Measurements from ENCODE around the gene STAT6.
A peak's percentile ranks its signal among the peaks of the same experiment; 100 is the strongest.

The STAT6 gene

GRCh38 chr12:57090490-57090889, 20.7 kb downstream of the STAT6 start:
- Histone ChIP-seq H3K9ac (ENCODE audit: low read depth, low read length, poor library complexity, severe bottlenecking) (no peak overlapping the region), H3K79me2 (ENCODE audit: insufficient read depth, low read length) (peaks cover 24% of the 10 kb centered on the region), H3K36me3 (ENCODE audit: insufficient read depth, low read length) (no peaks in the 10 kb centered on the region; the same call in 1 of the 2 replicates), H4K20me1 (ENCODE audit: insufficient read depth, low read length, poor library complexity, severe bottlenecking) (peaks cover 10% of the 10 kb centered on the region), H2AFZ (ENCODE audit: low read length) (no peak overlapping the region), H3K9me3 (ENCODE audit: insufficient read depth, low read depth, low read length) (no peaks in the 10 kb centered on the region), H3K4me1 (ENCODE audit: insufficient read depth, low read length, poor library complexity, severe bottlenecking) (peaks cover 20% of the 10 kb centered on the region), H3K4me2 (ENCODE audit: low read depth, low read length, poor library complexity, severe bottlenecking) (peak overlapping the region; percentile 88), H3K4me3 (ENCODE audit: low read length, poor library complexity, severe bottlenecking) (peak overlapping the region; percentile 88), H3K9me2 (replicated peaks; ENCODE audit: low read depth, low read length) (no peaks in the 10 kb centered on the region), H3F3A (ENCODE audit: low read depth) (peaks cover 3% of the 10 kb centered on the region; the same call in 1 of the 2 replicates), H3K27me3 (ENCODE audit: insufficient read depth, low read length, poor library complexity, severe bottlenecking) (no peaks in the 10 kb centered on the region)
- TF ChIP-seq CTCF (conservative IDR thresholded peaks at IDR 0.05; ENCODE audit: low read length), result no peak
- TF ChIP-seq EZH2phosphoT487 (IDR thresholded peaks at IDR 0.05; ENCODE audit: borderline replicate concordance), result no peak

- peaks cover 3% of the 10 kb centered on the region; the same call in 1 of the 2 replicates for H3F3A ChIP-seq (ENCODE audit: low read depth)
- H3K79me2 ChIP-seq (ENCODE audit: insufficient read depth, low read length), result peaks cover 24% of the 10 kb centered on the region
- peak overlapping the region; percentile 88 for H3K4me3 ChIP-seq (ENCODE audit: low read length, poor library complexity, severe bottlenecking)
- no peaks in the 10 kb centered on the region for H3K27me3 ChIP-seq (ENCODE audit: insufficient read depth, low read length, poor library complexity, severe bottlenecking)
- H3K4me1 ChIP-seq (ENCODE audit: insufficient read depth, low read length, poor library complexity, severe bottlenecking), result peaks cover 20% of the 10 kb centered on the region
- no peak for TF ChIP-seq CTCF (conservative IDR thresholded peaks at IDR 0.05; ENCODE audit: low read length)
- TF ChIP-seq EZH2phosphoT487 (IDR thresholded peaks at IDR 0.05; ENCODE audit: borderline replicate concordance), result no peak
- H3K9me3 ChIP-seq (ENCODE audit: insufficient read depth, low read depth, low read length), result no peaks in the 10 kb centered on the region
- H3K36me3 ChIP-seq (ENCODE audit: insufficient read depth, low read length), result no peaks in the 10 kb centered on the region; the same call in 1 of the 2 replicates
- H3K9ac ChIP-seq (ENCODE audit: low read depth, low read length, poor library complexity, severe bottlenecking), result peak overlapping the region; percentile 81
- peak overlapping the region; percentile 81 for H2AFZ ChIP-seq (ENCODE audit: low read length)
- no peaks in the 10 kb centered on the region for H3K9me2 ChIP-seq (replicated peaks; ENCODE audit: low read depth, low read length)
- H4K20me1 ChIP-seq (ENCODE audit: insufficient read depth, low read length, poor library complexity, severe bottlenecking), result peaks cover 10% of the 10 kb centered on the region
- peak overlapping the region; percentile 88 for H3K4me2 ChIP-seq (ENCODE audit: low read depth, low read length, poor library complexity, severe bottlenecking)
Observed at GRCh38 chr12:57089271-57090245, 21.6 kb downstream of the STAT6 start.

GRCh38 chr12:57088354-57089270, 22.6 kb downstream of the STAT6 start, which contains the start of gene NAB2:
NAB2 (plus strand) TSS chr12:57089114; CDS start chr12:57089272, 158 bp downstream.
- Histone ChIP-seq H3K36me3 (ENCODE audit: insufficient read depth, low read length) (no peaks in the 10 kb centered on the region; the same call in 1 of the 2 replicates), H3K4me3 (ENCODE audit: low read length, poor library complexity, severe bottlenecking) (peak within 1 kb of the TSS; percentile 88), H3K9ac (ENCODE audit: low read depth, low read length, poor library complexity, severe bottlenecking) (peak within 1 kb of the TSS; percentile 91), H3K9me3 (ENCODE audit: insufficient read depth, low read depth, low read length) (no peaks in the 10 kb centered on the region), H3K27me3 (ENCODE audit: insufficient read depth, low read length, poor library complexity, severe bottlenecking) (no peaks in the 10 kb centered on the region), H3K9me2 (replicated peaks; ENCODE audit: low read depth, low read length) (no peaks in the 10 kb centered on the region), H3K4me1 (ENCODE audit: insufficient read depth, low read length, poor library complexity, severe bottlenecking) (peaks cover 20% of the 10 kb centered on the region), H4K20me1 (ENCODE audit: insufficient read depth, low read length, poor library complexity, severe bottlenecking) (peaks cover 8% of the 10 kb centered on the region), H3K79me2 (ENCODE audit: insufficient read depth, low read length) (peaks cover 24% of the 10 kb centered on the region), H2AFZ (ENCODE audit: low read length) (peak within 1 kb of the TSS; percentile 81), H3K4me2 (ENCODE audit: low read depth, low read length, poor library complexity, severe bottlenecking) (peak within 1 kb of the TSS; percentile 92), H3F3A (ENCODE audit: low read depth) (peaks cover 3% of the 10 kb centered on the region; the same call in 1 of the 2 replicates)
- TF ChIP-seq EZH2phosphoT487 (IDR thresholded peaks at IDR 0.05; ENCODE audit: borderline replicate concordance) (no peak), CTCF (conservative IDR thresholded peaks at IDR 0.05; ENCODE audit: low read length) (no peak)
